Measurements from ENCODE around the gene TRPV3.
"Not testable (repeated sequence)": the region's sequence is repeated elsewhere in the genome, so short reads cannot be mapped to it uniquely, and the experiment has no call there.

TRPV3 gene

GRCh38 chr17:3527896-3528295 is 29.7 kb downstream of the TRPV3 start:
- FAIRE-seq (no peak), DNase-seq (ENCODE audit: insufficient read length, low spot score) (no peak)

- peak; percentile 42 for FAIRE-seq
- DNase-seq (ENCODE audit: insufficient read length, low spot score) = no peak
Observed at GRCh38 chr17:3527468-3527867, 30.1 kb downstream of the TRPV3 start.

- no peak for FAIRE-seq
Observed at GRCh38 chr17:3526971-3527370, 30.6 kb downstream of the TRPV3 start.

GRCh38 chr17:3526491-3526890 is 31.1 kb downstream of the TRPV3 start:
- no peak for FAIRE-seq

More at GRCh38 chr17:3526971-3527370, 30.6 kb downstream of the TRPV3 start:
- no peak for DNase-seq (ENCODE audit: insufficient read length, low spot score)

GRCh38 chr17:3524024-3524423 is 33.6 kb downstream of the TRPV3 start:
- DNase-seq (ENCODE audit: insufficient read length, low spot score) = no peak
- no peak for FAIRE-seq

More at GRCh38 chr17:3526491-3526890, 31.1 kb downstream of the TRPV3 start:
- no peak for DNase-seq (ENCODE audit: insufficient read length, low spot score)

GRCh38 chr17:3519472-3519871 is 38.1 kb downstream of the TRPV3 start:
- peak; percentile 63 for FAIRE-seq
- not testable (repeated sequence) for DNase-seq (ENCODE audit: insufficient read length, low spot score)

- peak; percentile 26 for FAIRE-seq
- no peak for DNase-seq (ENCODE audit: insufficient read length, low spot score)
Observed at GRCh38 chr17:3514873-3515272, 42.7 kb downstream of the TRPV3 start.

GRCh38 chr17:3514167-3514566 is 43.4 kb downstream of the TRPV3 start:
- not testable (repeated sequence) for DNase-seq (ENCODE audit: insufficient read length, low spot score); FAIRE-seq

GRCh38 chr17:3513305-3514035 is 44.1 kb downstream of the TRPV3 start:
- no peak for DNase-seq (ENCODE audit: insufficient read length, low spot score)
- no peak for FAIRE-seq

GRCh38 chr17:3512505-3513171 is 45.0 kb downstream of the TRPV3 start:
- no peak for FAIRE-seq
- no peak for DNase-seq (ENCODE audit: insufficient read length, low spot score)

- FAIRE-seq (no peak), DNase-seq (ENCODE audit: insufficient read length, low spot score) (no peak)
Observed at GRCh38 chr17:3511852-3512504, 45.6 kb downstream of the TRPV3 start.

GRCh38 chr17:3510090-3510489 is 47.5 kb downstream of the TRPV3 start:
- FAIRE-seq = no peak
- DNase-seq (ENCODE audit: insufficient read length, low spot score) = no peak

GRCh38 chr17:3507869-3508268 is 49.7 kb downstream of the TRPV3 start:
- FAIRE-seq (no peak), DNase-seq (ENCODE audit: insufficient read length, low spot score) (no peak)

- DNase-seq (ENCODE audit: insufficient read length, low spot score) (no peak), FAIRE-seq (no peak)
Observed at GRCh38 chr17:3507071-3507470, 50.5 kb downstream of the TRPV3 start.

- FAIRE-seq (no peak), DNase-seq (ENCODE audit: insufficient read length, low spot score) (no peak)
Observed at GRCh38 chr17:3506054-3506453, 51.6 kb downstream of the TRPV3 start.

GRCh38 chr17:3505008-3505407 is 52.6 kb downstream of the TRPV3 start:
- DNase-seq (ENCODE audit: insufficient read length, low spot score) (no peak), FAIRE-seq (no peak)

- DNase-seq (ENCODE audit: insufficient read length, low spot score) = no peak
- FAIRE-seq = no peak
Observed at GRCh38 chr17:3503285-3503684, 54.3 kb downstream of the TRPV3 start.

GRCh38 chr17:3502466-3502865 is 55.1 kb downstream of the TRPV3 start:
- DNase-seq (ENCODE audit: insufficient read length, low spot score) (no peak), FAIRE-seq (no peak)

- DNase-seq (ENCODE audit: insufficient read length, low spot score) (no peak), FAIRE-seq (no peak)
Observed at GRCh38 chr17:3501344-3501743, 56.3 kb downstream of the TRPV3 start.

GRCh38 chr17:3497101-3497500 is 60.5 kb downstream of the TRPV3 start:
- DNase-seq (ENCODE audit: insufficient read length, low spot score) (no peak), FAIRE-seq (no peak)

GRCh38 chr17:3485481-3486068 is 72.0 kb downstream of the TRPV3 start:
- DNase-seq (ENCODE audit: insufficient read length, low spot score) (no peak), FAIRE-seq (no peak)

All from HTR-8/SVneo (cell line).